Measurements from ENCODE around the gene CAPN14.
"Not testable (repeated sequence)": the region's sequence is repeated elsewhere in the genome, so short reads cannot be mapped to it uniquely, and the experiment has no call there.

CAPN14 gene

DNA sequence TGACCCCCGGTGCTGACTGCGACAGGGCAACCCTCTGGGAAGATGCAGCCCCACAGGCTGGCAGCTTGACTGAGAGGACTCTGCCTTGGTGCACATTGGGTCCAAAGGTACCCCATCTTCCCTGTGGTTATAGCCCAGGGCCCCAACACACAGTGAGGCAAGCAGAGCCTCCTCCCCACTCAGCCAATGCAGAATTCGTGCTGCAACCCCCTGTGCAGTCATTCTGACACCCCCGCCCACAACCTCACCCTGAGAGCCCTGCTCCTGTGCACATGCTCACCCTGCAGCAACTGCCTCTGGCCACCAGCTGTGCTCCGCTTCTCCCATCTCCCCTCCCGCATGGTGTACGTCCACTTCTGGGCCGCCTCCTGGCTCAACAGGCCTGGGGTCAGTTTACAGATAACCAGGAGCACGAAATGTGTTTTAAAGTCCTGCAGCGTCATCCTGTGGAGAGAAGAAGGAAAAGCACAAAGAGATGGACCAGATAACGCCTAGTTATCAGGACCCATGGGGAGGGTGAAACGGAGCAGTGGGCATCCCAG lies 24.4 kb downstream of the CAPN14 start:
- DNase-seq: no peak

GRCh38 chr2:31192396-31192795 lies 24.9 kb downstream of the CAPN14 start:
- DNase-seq: no peak

DNA sequence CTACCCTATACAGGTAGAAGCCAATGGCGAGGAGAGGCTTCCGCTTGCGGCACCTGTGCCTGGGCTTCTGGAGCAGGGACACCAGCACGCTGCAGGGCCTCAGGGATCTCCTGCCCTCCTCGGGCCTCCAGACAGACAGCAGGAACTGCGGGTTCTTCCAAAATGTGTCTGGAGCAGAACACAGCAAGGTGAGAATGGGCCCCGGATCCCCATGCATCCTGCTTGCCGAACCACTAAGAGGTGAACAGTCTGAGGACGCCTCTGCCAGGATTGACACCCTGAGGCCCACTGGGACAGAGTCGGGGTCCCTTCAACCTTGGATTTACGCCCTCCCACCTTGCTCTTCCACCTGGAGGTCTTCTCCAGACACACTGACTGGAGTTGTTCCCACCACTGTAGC lies 25.4 kb downstream of the CAPN14 start:
- no peak for DNase-seq

- DNase-seq: no peak
Observed at GRCh38 chr2:31190188-31190587, 27.1 kb downstream of the CAPN14 start.

GRCh38 chr2:31189141-31189540 lies 28.2 kb downstream of the CAPN14 start:
- DNase-seq: no peak

DNA sequence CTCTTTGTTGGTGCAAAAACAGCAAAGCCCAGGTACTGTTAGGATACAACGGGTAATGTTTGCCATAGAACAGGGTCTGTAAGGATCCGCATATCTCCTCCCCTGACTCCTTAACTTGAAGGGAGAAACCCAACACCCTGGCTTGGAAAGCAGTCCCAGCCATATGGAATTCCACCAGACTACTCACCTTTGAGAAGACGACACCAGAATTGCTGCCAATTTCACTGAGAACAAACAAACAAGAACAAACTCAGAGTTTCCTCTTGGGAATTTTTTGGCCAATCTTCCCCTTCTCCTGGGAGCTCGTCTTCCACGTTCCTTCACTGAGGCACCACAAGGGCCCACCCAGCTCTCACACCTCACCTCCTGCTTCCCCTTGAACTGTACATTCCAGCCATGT lies 29.2 kb downstream of the CAPN14 start:
- DNase-seq: no peak

GRCh38 chr2:31187166-31187565 lies 30.1 kb downstream of the CAPN14 start:
- no peak for DNase-seq

DNA sequence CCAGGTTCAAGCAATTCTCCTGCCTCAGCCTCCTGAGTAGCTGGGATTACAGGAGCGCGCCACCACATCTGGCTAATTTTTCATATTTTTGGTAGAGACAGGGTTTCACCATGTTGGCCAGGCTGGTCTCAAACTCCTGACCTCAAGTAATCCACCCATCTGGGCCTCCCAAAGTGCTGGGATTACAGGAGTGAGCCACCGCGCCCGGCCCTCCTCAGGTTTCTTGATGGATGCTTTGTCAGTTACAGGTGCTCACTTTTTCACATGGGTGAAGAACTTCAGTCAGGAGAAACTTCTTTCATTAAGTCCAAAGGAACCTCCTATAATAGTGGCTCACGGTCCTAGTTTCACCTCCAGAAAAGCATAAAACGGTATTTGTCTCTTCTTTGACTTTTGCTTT lies 33.3 kb downstream of the CAPN14 start:
- DNase-seq: not testable (repeated sequence)

- DNase-seq: no peak
Observed at GRCh38 chr2:31176742-31177141, 40.6 kb downstream of the CAPN14 start.

GRCh38 chr2:31171142-31171541 lies 46.2 kb downstream of the CAPN14 start:
- no peak for DNase-seq

- DNase-seq: peak; percentile 17
Observed at GRCh38 chr2:31170071-31170698, 47.1 kb downstream of the CAPN14 start.

- DNase-seq: no peak
Observed at GRCh38 chr2:31168291-31168690, 49.0 kb downstream of the CAPN14 start.

- DNase-seq: no peak
Observed at GRCh38 chr2:31166925-31167324, 50.4 kb downstream of the CAPN14 start.

GRCh38 chr2:31163011-31163539 lies 54.2 kb downstream of the CAPN14 start:
- DNase-seq: no peak

- DNase-seq: no peak
Observed at GRCh38 chr2:31161637-31162036, 55.7 kb downstream of the CAPN14 start.

- no peak for DNase-seq
Observed at GRCh38 chr2:31151501-31151900, 65.8 kb downstream of the CAPN14 start.

GRCh38 chr2:31150120-31150670 lies 67.1 kb downstream of the CAPN14 start:
- no peak for DNase-seq

DNA sequence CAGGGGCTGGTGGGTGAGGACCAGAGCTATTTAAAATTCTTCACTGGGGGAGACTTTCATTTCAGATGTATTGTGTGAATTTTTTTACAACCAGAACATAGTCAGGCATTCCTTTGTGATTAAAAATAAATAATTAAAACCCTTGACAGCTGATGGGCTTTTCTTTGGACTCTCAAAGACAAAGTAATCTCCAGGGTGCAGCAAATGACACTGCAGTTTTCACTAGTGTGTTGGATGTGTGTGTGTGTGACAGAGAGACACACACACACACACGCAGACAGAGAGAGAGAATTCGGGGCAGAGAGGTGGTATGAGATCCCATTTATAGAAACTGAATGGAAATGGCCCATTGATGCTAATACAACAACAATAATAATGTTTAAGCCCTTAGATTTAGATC lies 68.8 kb downstream of the CAPN14 start:
- no peak for DNase-seq

DNA sequence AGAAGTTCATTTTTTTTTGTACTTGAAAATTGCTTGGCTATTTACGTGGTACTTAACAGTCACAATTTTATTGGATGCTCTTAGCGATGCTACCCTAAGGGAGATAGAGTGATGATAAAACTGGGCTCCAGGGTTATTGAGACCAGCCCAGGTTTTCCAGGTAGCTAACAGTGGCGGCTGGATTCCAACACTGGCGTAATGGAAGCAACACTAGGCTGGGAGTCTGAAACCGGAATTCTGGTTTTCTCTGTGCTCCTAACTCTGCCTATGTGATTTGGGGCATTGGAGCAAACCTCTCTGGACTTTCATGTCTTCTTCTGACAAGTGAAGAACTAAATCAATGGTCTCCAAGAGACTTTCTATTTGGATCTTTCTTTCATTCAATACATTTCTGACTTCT lies 69.7 kb downstream of the CAPN14 start:
- DNase-seq: no peak

- DNase-seq: no peak
Observed at GRCh38 chr2:31142110-31142509, 75.2 kb downstream of the CAPN14 start.

DNA sequence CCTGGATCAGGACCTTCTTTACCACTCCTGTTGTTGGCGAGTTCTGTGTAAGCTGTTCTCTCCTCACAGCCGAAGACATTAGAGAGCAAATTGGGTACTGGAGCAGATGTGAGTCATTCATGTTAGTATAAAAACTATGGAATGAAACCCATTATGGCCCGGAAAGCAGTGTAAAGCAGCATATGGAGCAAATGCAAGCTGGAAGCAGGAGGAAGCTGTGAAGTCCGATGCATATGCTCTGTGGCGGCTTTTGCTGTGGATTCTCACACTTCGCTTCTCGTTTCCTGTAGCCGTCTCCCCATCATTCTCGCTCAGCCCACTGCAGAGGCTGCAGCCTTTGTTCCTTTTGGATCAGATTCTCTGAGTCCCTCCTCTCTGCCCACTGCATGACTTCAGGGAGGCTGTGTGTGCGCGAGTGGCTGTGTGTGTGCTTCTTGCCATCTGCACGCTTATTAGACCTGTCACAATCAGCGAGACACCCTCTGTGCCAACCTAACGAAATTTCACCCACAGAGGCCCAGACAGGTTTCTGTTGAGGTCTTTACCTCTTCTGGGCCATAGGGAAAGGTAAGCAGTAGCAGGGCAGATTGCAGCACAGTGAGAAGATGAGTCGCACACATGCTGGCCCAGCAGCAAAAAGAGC lies 75.8 kb downstream of the CAPN14 start:
- no peak for DNase-seq

GRCh38 chr2:31140151-31140550 lies 77.2 kb downstream of the CAPN14 start:
- DNase-seq: no peak

GRCh38 chr2:31139671-31140070 lies 77.6 kb downstream of the CAPN14 start:
- DNase-seq: no peak

All from effector CD4-positive, alpha-beta T cell (primary cell).